ENCODE data around the gene MACIR. TPM values are rescaled to one million over a fixed set of nuclear protein-coding genes. Genes with fewer than 3 reads are reported as not detected.

The MACIR gene
- total and polyA plus RNA-seq, 9 of the 15 experiments (the other 6 are each of a cell fraction or from before 2014, with no cell fraction given) = 1.4 to 11.6 (median 9.4) TPM

GRCh38 chr5:103255691-103256090, 2.9 kb upstream of the MACIR start (continued):
- TF ChIP-seq BACH1 (tag; IDR thresholded peaks at IDR 0.05) (no peak), SMAD1 (IDR thresholded peaks at IDR 0.05; ENCODE audit: low read depth, low read length, partially characterized antibody) (no peak), VEZF1 (CRISPR knock-in tag; IDR thresholded peaks at IDR 0.05) (no peak), MED1 (CRISPR knock-in tag; IDR thresholded peaks at IDR 0.05; ENCODE audit: borderline replicate concordance) (no peak), SNIP1 (IDR thresholded peaks at IDR 0.05; ENCODE audit: low read depth) (no peak), HNRNPL (IDR thresholded peaks at IDR 0.05; ENCODE audit: low read depth, low read length) (no peak)

- H3K4me1 ChIP-seq (replicated peaks in 1 of 2; ENCODE audit: control insufficient read depth in 2 of 2, insufficient read depth in 2 of 2, low read length in 2 of 2) = peaks cover 10 to 12% of the 10 kb centered on the region in 2 experiments; a peak in 3 of 5 replicates
- intact Hi-C loops (cut with micrococcal nuclease) (loop anchor here (10.0 kb wide), 1 partner anchor 309 kb away; the partner anchor contains the start of gene NUDT12), in situ Hi-C loops (cut with MboI) (no loop called here)
- H4K20me1 ChIP-seq (replicated peaks; ENCODE audit: control insufficient read depth, insufficient read depth, low read length) = no peaks in the 10 kb centered on the region
- peak; percentile 65 for FAIRE-seq
- H3K9me1 ChIP-seq (ENCODE audit: control insufficient read depth, insufficient read depth, low read length) = no peaks in the 10 kb centered on the region
- no peak for ATAC-seq
- ChIA-PET CTCF (ENCODE audit: low intra/inter-chr PET ratio) (no interaction called here), POLR2A (interaction anchor here (0.6 to 0.7 kb wide), 2 partner anchors 14 to 31 kb away, joined by 3 read pairs; no protein-coding TSS in a partner anchor)
- no TSS peak for BruUV-seq (replicated peaks)
- no peak overlapping the region for H3K9ac ChIP-seq (ENCODE audit: insufficient read depth in 1 of 2, low read depth in 2 of 2, low read length in 2 of 2)
- H3K36me3 ChIP-seq (ENCODE audit: control insufficient read depth, insufficient read depth, low read length) = no peaks in the 10 kb centered on the region
- peak overlapping the region; percentile 67 for H2AFZ ChIP-seq (ENCODE audit: low read depth, low read length)
- H3K27me3 ChIP-seq (ENCODE audit: control insufficient read depth in 2 of 2, insufficient read depth in 2 of 2, low read length in 2 of 2) = no peaks in the 10 kb centered on the region; a peak in 1 of 5 replicates
- no peaks in the 10 kb centered on the region for H3K9me3 ChIP-seq (replicated peaks; ENCODE audit: control insufficient read depth, insufficient read depth, low read depth, low read length)
- no peak overlapping the region for H3K4me3 ChIP-seq
- TF ChIP-seq CTCF (IDR thresholded peaks at IDR 0.05 in 2 of 3, conservative IDR thresholded peaks at IDR 0.05 in 1 of 3; ENCODE audit: insufficient read depth in 2 of 3, low read depth in 1 of 3, low read length in 3 of 3) = peak in 2 of 3 experiments; percentile 33 to 58; a peak in 3 of 6 replicates
- TF ChIP-seq NFE2L1 (tag; IDR thresholded peaks at IDR 0.05; ENCODE audit: borderline replicate concordance, low read depth) = no peak
- TF ChIP-seq ZNF134 (CRISPR knock-in tag; conservative IDR thresholded peaks at IDR 0.05) = peak; percentile 66; the same call in 1 of the 2 replicates
- peak in 1 of 2 experiments; percentile 42; a peak in 1 of 4 replicates for TF ChIP-seq RAD21 (CRISPR knock-in tag; conservative IDR thresholded peaks at IDR 0.05 in 1 of 2, IDR thresholded peaks at IDR 0.05 in 1 of 2)
- no peak for TF ChIP-seq MCM2 (IDR thresholded peaks at IDR 0.05; ENCODE audit: low read depth)
- no peak for TF ChIP-seq GATAD2A (IDR thresholded peaks at IDR 0.05)
- no peak for TF ChIP-seq COPS2 (conservative IDR thresholded peaks at IDR 0.05)
- H3K4me2 ChIP-seq (ENCODE audit: insufficient read depth, low read length) = no peak overlapping the region
- peaks cover 25% of the 10 kb centered on the region for H3K79me2 ChIP-seq (ENCODE audit: control insufficient read depth, insufficient read depth, low read length)
- no peak overlapping the region for H3K27ac ChIP-seq (ENCODE audit: extremely low read depth, low read depth, low read length)
- 16% methylated on average over 3 of the region's 4 CpGs for WGBS (ENCODE audit: insufficient coverage, low coverage, missing lambda C conversion rate)
- DNase-seq (ENCODE audit: extremely low read depth in 1 of 4, low spot score in 3 of 4) = peak in 1 of 4 experiments; percentile 32
These were observed 2.4 kb upstream of the MACIR start for GRCh38 chr5:103256178-103256577.
